ENCODE results near the gene ACSM2B. TPM values are rescaled to one million over a fixed set of nuclear protein-coding genes. Genes with fewer than 3 reads are reported as not detected.
"Not testable (repeated sequence)": the region's sequence is repeated elsewhere in the genome, so short reads cannot be mapped to it uniquely, and the experiment has no call there.

The ACSM2B gene
- total RNA-seq, 1 experiment from 2014 or later: not detected

- Mint-ChIP-seq H3K4me3 (ENCODE audit: low read depth, unreplicated experiment) (no peak overlapping the region), H3K27me3 (ENCODE audit: unreplicated experiment) (peaks cover 38% of the 10 kb centered on the region), H3K4me1 (ENCODE audit: low read depth, unreplicated experiment) (no peaks in the 10 kb centered on the region), H3K36me3 (ENCODE audit: insufficient read depth, unreplicated experiment) (no peaks in the 10 kb centered on the region), H3K9me3 (ENCODE audit: low read depth, unreplicated experiment) (peaks cover 7% of the 10 kb centered on the region), H3K27ac (ENCODE audit: unreplicated experiment) (no peak overlapping the region)
- intact Hi-C loops (cut with micrococcal nuclease; ENCODE audit: unreplicated experiment): no loop called here
- DNase-seq: no peak
- no TSS peak for BruUV-seq (replicated peaks)
- TF ChIP-seq, protein P1, sequence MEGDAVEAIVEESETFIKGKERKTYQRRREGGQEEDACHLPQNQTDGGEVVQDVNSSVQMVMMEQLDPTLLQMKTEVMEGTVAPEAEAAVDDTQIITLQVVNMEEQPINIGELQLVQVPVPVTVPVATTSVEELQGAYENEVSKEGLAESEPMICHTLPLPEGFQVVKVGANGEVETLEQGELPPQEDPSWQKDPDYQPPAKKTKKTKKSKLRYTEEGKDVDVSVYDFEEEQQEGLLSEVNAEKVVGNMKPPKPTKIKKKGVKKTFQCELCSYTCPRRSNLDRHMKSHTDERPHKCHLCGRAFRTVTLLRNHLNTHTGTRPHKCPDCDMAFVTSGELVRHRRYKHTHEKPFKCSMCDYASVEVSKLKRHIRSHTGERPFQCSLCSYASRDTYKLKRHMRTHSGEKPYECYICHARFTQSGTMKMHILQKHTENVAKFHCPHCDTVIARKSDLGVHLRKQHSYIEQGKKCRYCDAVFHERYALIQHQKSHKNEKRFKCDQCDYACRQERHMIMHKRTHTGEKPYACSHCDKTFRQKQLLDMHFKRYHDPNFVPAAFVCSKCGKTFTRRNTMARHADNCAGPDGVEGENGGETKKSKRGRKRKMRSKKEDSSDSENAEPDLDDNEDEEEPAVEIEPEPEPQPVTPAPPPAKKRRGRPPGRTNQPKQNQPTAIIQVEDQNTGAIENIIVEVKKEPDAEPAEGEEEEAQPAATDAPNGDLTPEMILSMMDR (IDR thresholded peaks at IDR 0.05; ENCODE audit: unreplicated experiment): no peak
- CTCF ChIA-PET: no interaction called here
Observed at GRCh38 chr16:20510323-20510722, 65.8 kb downstream of the ACSM2B start.

GRCh38 chr16:20507280-20507679 lies 68.9 kb downstream of the ACSM2B start:
- no peaks in the 10 kb centered on the region for H3K4me1 Mint-ChIP-seq (ENCODE audit: low read depth, unreplicated experiment)
- no peak for DNase-seq
- peaks cover 7% of the 10 kb centered on the region for H3K27me3 Mint-ChIP-seq (ENCODE audit: unreplicated experiment)
- TF ChIP-seq, protein P1 (IDR thresholded peaks at IDR 0.05; ENCODE audit: unreplicated experiment): no peak
- no peak overlapping the region for H3K4me3 Mint-ChIP-seq (ENCODE audit: low read depth, unreplicated experiment)
- no peak overlapping the region for H3K27ac Mint-ChIP-seq (ENCODE audit: unreplicated experiment)
- H3K9me3 Mint-ChIP-seq (ENCODE audit: low read depth, unreplicated experiment): peaks cover 9% of the 10 kb centered on the region
- no TSS peak for BruUV-seq (replicated peaks)
- no peaks in the 10 kb centered on the region for H3K36me3 Mint-ChIP-seq (ENCODE audit: insufficient read depth, unreplicated experiment)
- intact Hi-C loops (cut with micrococcal nuclease; ENCODE audit: unreplicated experiment): no loop called here
- CTCF ChIA-PET: no interaction called here

- intact Hi-C loops (cut with micrococcal nuclease; ENCODE audit: unreplicated experiment): no loop called here
- no peaks in the 10 kb centered on the region for H3K36me3 Mint-ChIP-seq (ENCODE audit: insufficient read depth, unreplicated experiment)
- TF ChIP-seq, protein P1 (IDR thresholded peaks at IDR 0.05; ENCODE audit: unreplicated experiment): no peak
- no peak overlapping the region for H3K4me3 Mint-ChIP-seq (ENCODE audit: low read depth, unreplicated experiment)
- H3K4me1 Mint-ChIP-seq (ENCODE audit: low read depth, unreplicated experiment): no peaks in the 10 kb centered on the region
- CTCF ChIA-PET: no interaction called here
- H3K27ac Mint-ChIP-seq (ENCODE audit: unreplicated experiment): no peak overlapping the region
- DNase-seq: no peak
- H3K27me3 Mint-ChIP-seq (ENCODE audit: unreplicated experiment): no peaks in the 10 kb centered on the region
- BruUV-seq (replicated peaks): no TSS peak
- H3K9me3 Mint-ChIP-seq (ENCODE audit: low read depth, unreplicated experiment): peaks cover 9% of the 10 kb centered on the region
Observed at GRCh38 chr16:20504418-20504817, 71.7 kb downstream of the ACSM2B start.

DNA sequence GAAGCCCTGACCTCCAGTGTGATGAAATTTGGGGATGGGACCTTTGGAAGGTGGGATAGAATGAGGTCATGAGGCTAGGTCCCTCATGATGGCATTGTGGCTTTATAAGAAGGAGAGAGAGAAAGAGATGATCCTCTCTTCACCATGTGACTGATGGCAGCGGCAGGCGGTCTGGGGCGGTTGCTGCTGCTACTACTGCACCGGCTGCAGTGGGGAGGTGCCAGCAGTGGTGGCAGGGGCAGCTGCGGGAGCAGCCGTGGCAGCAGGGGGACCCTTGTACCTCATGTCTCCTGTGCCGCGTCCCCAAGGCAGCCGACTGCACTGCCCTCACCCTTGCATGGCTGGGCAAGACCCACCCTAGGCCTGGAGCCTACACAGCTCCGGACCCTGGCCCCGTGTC lies 84.7 kb downstream of the ACSM2B start:
- H3K4me1 Mint-ChIP-seq (ENCODE audit: low read depth, unreplicated experiment); BruUV-seq (replicated peaks); CTCF ChIA-PET; H3K9me3 Mint-ChIP-seq (ENCODE audit: low read depth, unreplicated experiment); H3K4me3 Mint-ChIP-seq (ENCODE audit: low read depth, unreplicated experiment); intact Hi-C loops (cut with micrococcal nuclease; ENCODE audit: unreplicated experiment); H3K27ac Mint-ChIP-seq (ENCODE audit: unreplicated experiment); H3K36me3 Mint-ChIP-seq (ENCODE audit: insufficient read depth, unreplicated experiment); DNase-seq: not testable (repeated sequence)
- peaks cover 13% of the 10 kb centered on the region for H3K27me3 Mint-ChIP-seq (ENCODE audit: unreplicated experiment)

GRCh38 chr16:20490994-20491393 lies 85.2 kb downstream of the ACSM2B start:
- H3K9me3 Mint-ChIP-seq (ENCODE audit: low read depth, unreplicated experiment); CTCF ChIA-PET; DNase-seq; H3K4me3 Mint-ChIP-seq (ENCODE audit: low read depth, unreplicated experiment); intact Hi-C loops (cut with micrococcal nuclease; ENCODE audit: unreplicated experiment); H3K27ac Mint-ChIP-seq (ENCODE audit: unreplicated experiment); H3K36me3 Mint-ChIP-seq (ENCODE audit: insufficient read depth, unreplicated experiment); H3K4me1 Mint-ChIP-seq (ENCODE audit: low read depth, unreplicated experiment); BruUV-seq (replicated peaks): not testable (repeated sequence)
- peaks cover 18% of the 10 kb centered on the region for H3K27me3 Mint-ChIP-seq (ENCODE audit: unreplicated experiment)

Other genes with a start within 250 kb of the ACSM2B start
- not detected in 2 replicates for gene GP2, start 248.9 kb downstream of the ACSM2B start, total RNA-seq (2022)
- not detected in 2 replicates for gene UMOD, start 223.7 kb downstream of the ACSM2B start, total RNA-seq (2022)
- not detected in 2 replicates for gene PDILT, start 171.6 kb downstream of the ACSM2B start, total RNA-seq (2022)
- not detected in 2 replicates for gene ACSM5, start 166.8 kb downstream of the ACSM2B start, total RNA-seq (2022)
- not detected in 2 replicates for gene ACSM2A, start 124.8 kb downstream of the ACSM2B start, total RNA-seq (2022)
- 0.64 and 0.93 TPM in 2 replicates for gene ACSM1, start 121.3 kb upstream of the ACSM2B start, total RNA-seq (2022)
- gene THUMPD1, start 165.5 kb upstream of the ACSM2B start, total RNA-seq (2022): 45.4 and 46.1 TPM in 2 replicates
- 49.5 and 65.0 TPM in 2 replicates for gene ACSM3, start 187.6 kb upstream of the ACSM2B start, total RNA-seq (2022)
- 28.7 and 32.6 TPM in 2 replicates for gene ERI2, start 230.1 kb upstream of the ACSM2B start, total RNA-seq (2022)
- 10.1 and 10.4 TPM in 2 replicates for gene REXO5, start 230.2 kb upstream of the ACSM2B start, total RNA-seq (2022)

Data from Calu3 (cell line).